Forelimb muscle (tissue), 1 donor: ENCODE data around the gene RSPH1. TPM values are rescaled to one million over a fixed set of nuclear protein-coding genes. Genes with fewer than 3 reads are reported as not detected.

Source experiments
- DNase-seq: peaks from one replicate; pipeline ENCODE4 v3.0.0-alpha.2; 2013; ENCODE audit warnings: low read depth
- polyA plus RNA-seq: library from polyadenylated mRNA; unstranded; fragments of 120-200 nt; gene quantifications from one replicate; pipeline ENCODE4 v1.2.1, GENCODE V29; 2013; ENCODE audit not compliant: insufficient read length

Gene RSPH1
- polyA plus RNA-seq, 1 donor, result 0.20 TPM

GRCh38 chr21:42467140-42467983 is 28.7 kb downstream of the RSPH1 start:
- no peak for DNase-seq

- DNase-seq, result no peak
Measured at GRCh38 chr21:42466700-42467099, 29.3 kb downstream of the RSPH1 start.

GRCh38 chr21:42465803-42466127 is 30.3 kb downstream of the RSPH1 start:
- no peak for DNase-seq

GRCh38 chr21:42465008-42465802 is 30.8 kb downstream of the RSPH1 start:
- DNase-seq, result no peak

GRCh38 chr21:42463861-42464515 is 32.0 kb downstream of the RSPH1 start:
- DNase-seq, result no peak

GRCh38 chr21:42461881-42462877 is 33.8 kb downstream of the RSPH1 start:
- DNase-seq, result no peak

- DNase-seq, result no peak
Measured at GRCh38 chr21:42461185-42461520, 34.9 kb downstream of the RSPH1 start.

- DNase-seq, result no peak
Measured at GRCh38 chr21:42460391-42461184, 35.4 kb downstream of the RSPH1 start.

- DNase-seq, result no peak
Measured at GRCh38 chr21:42459546-42460215, 36.3 kb downstream of the RSPH1 start.

- no peak for DNase-seq
Measured at GRCh38 chr21:42459082-42459460, 37.0 kb downstream of the RSPH1 start.

- no peak for DNase-seq
Measured at GRCh38 chr21:42456457-42456856, 39.6 kb downstream of the RSPH1 start.

- DNase-seq, result no peak
Measured at GRCh38 chr21:42455754-42456440, 40.1 kb downstream of the RSPH1 start.

GRCh38 chr21:42455196-42455595 is 40.8 kb downstream of the RSPH1 start:
- DNase-seq, result no peak

- DNase-seq, result no peak
Measured at GRCh38 chr21:42454786-42455185, 41.2 kb downstream of the RSPH1 start.

GRCh38 chr21:42453986-42454570 is 41.9 kb downstream of the RSPH1 start:
- no peak for DNase-seq

GRCh38 chr21:42453224-42453985 is 42.6 kb downstream of the RSPH1 start:
- DNase-seq, result no peak

GRCh38 chr21:42452401-42453223 is 43.4 kb downstream of the RSPH1 start:
- no peak for DNase-seq
